Airway epithelial cell (primary cell): Measurements from ENCODE around the gene GRB14. TPM values are rescaled to one million over a fixed set of nuclear protein-coding genes. Genes with fewer than 3 reads are reported as not detected.

Source experiments
- total RNA-seq: library from RNA; depleted of rRNA; stranded (reverse); fragments of >200 nt; gene quantifications from 2 replicates; pipeline ENCODE4 v1.2.3, GENCODE V29; 2015

Gene GRB14
- 0.98 and 2.7 TPM in 2 replicates for total RNA-seq

GRCh38 chr2:164620873-164621763, at the start of gene GRB14:
Gene GRB14, minus strand, starts transcription at chr2:164621482. Its CDS starts 173 bp downstream, at chr2:164621309.

Other genes with a start within 250 kb of the GRB14 start
- 14.6 and 18.0 TPM in 2 replicates for gene COBLL1, start 220.3 kb upstream of the GRB14 start, total RNA-seq